ENCODE measurements around the gene NADK.

The NADK gene

GRCh38 chr1:1779691-1780597 lies 1.7 kb upstream of the NADK start:
- TF ChIP-seq GATA2 (IDR thresholded peaks at IDR 0.05; ENCODE audit: low read depth, low read length): no peak
- TF ChIP-seq GATA3 (IDR thresholded peaks at IDR 0.05; ENCODE audit: low read depth, low read length): no peak

- TF ChIP-seq GATA2 (IDR thresholded peaks at IDR 0.05; ENCODE audit: low read depth, low read length) (no peak), GATA3 (IDR thresholded peaks at IDR 0.05; ENCODE audit: low read depth, low read length) (no peak)
Measured at GRCh38 chr1:1779320-1779675, 1.0 kb upstream of the NADK start.

- TF ChIP-seq GATA3 (IDR thresholded peaks at IDR 0.05; ENCODE audit: low read depth, low read length): no peak
- TF ChIP-seq GATA2 (IDR thresholded peaks at IDR 0.05; ENCODE audit: low read depth, low read length): no peak
Measured at GRCh38 chr1:1778663-1779319, 521 bp upstream of the NADK start.

GRCh38 chr1:1777583-1777899 lies 729 bp downstream of the NADK start:
- TF ChIP-seq GATA2 (IDR thresholded peaks at IDR 0.05; ENCODE audit: low read depth, low read length): no peak
- TF ChIP-seq GATA3 (IDR thresholded peaks at IDR 0.05; ENCODE audit: low read depth, low read length): no peak

GRCh38 chr1:1776672-1777582 lies 1.3 kb downstream of the NADK start:
- TF ChIP-seq GATA2 (IDR thresholded peaks at IDR 0.05; ENCODE audit: low read depth, low read length): no peak
- no peak for TF ChIP-seq GATA3 (IDR thresholded peaks at IDR 0.05; ENCODE audit: low read depth, low read length)

GRCh38 chr1:1775327-1776226 lies 2.7 kb downstream of the NADK start:
- TF ChIP-seq GATA3 (IDR thresholded peaks at IDR 0.05; ENCODE audit: low read depth, low read length) (no peak), GATA2 (IDR thresholded peaks at IDR 0.05; ENCODE audit: low read depth, low read length) (peak; percentile 54; the same call in 1 of the 2 replicates)

GRCh38 chr1:1773874-1774273 lies 4.4 kb downstream of the NADK start:
- no peak for TF ChIP-seq GATA2 (IDR thresholded peaks at IDR 0.05; ENCODE audit: low read depth, low read length)
- no peak for TF ChIP-seq GATA3 (IDR thresholded peaks at IDR 0.05; ENCODE audit: low read depth, low read length)

- TF ChIP-seq GATA2 (IDR thresholded peaks at IDR 0.05; ENCODE audit: low read depth, low read length): no peak
- no peak for TF ChIP-seq GATA3 (IDR thresholded peaks at IDR 0.05; ENCODE audit: low read depth, low read length)
Measured at GRCh38 chr1:1771096-1771495, 7.2 kb downstream of the NADK start.

- TF ChIP-seq GATA3 (IDR thresholded peaks at IDR 0.05; ENCODE audit: low read depth, low read length): no peak
- TF ChIP-seq GATA2 (IDR thresholded peaks at IDR 0.05; ENCODE audit: low read depth, low read length): no peak
Measured at GRCh38 chr1:1770102-1770501, 8.2 kb downstream of the NADK start.

GRCh38 chr1:1768249-1768992 lies 9.8 kb downstream of the NADK start:
- TF ChIP-seq GATA2 (IDR thresholded peaks at IDR 0.05; ENCODE audit: low read depth, low read length) (no peak), GATA3 (IDR thresholded peaks at IDR 0.05; ENCODE audit: low read depth, low read length) (no peak)

GRCh38 chr1:1764876-1765470 lies 13.3 kb downstream of the NADK start:
- TF ChIP-seq GATA3 (IDR thresholded peaks at IDR 0.05; ENCODE audit: low read depth, low read length) (no peak), GATA2 (IDR thresholded peaks at IDR 0.05; ENCODE audit: low read depth, low read length) (no peak)

All from SH-SY5Y (cell line).